Caco-2 (cell line): ENCODE results near the gene SART3. TPM values are rescaled to one million over a fixed set of nuclear protein-coding genes. Genes with fewer than 3 reads are reported as not detected.

Source experiments
- BruUV-seq: library from RNA; stranded (reverse); fragments of 400-500 nt; replicated peaks from 2 replicates; lab custom pipeline; 2021; lab: Mats Ljungman, UMichigan
- CTCF ChIA-PET: fragments of 300-600 bp; sonication (Branson Sonifier 250); formaldehyde crosslinking; loops from one replicate; lab custom pipeline; 2022; ENCODE audit warnings: antibody characterized with exemption; lab: Charles Lee
- POLR2A ChIA-PET: fragments of 300-600 bp; sonication (Branson Sonifier 250); formaldehyde crosslinking; loops from one replicate; lab custom pipeline; 2022; ENCODE audit warnings: antibody characterized with exemption; lab: Charles Lee
- DNase-seq, 2 experiments: peaks; one replicate each; pipeline versions ENCODE4 v3.0.0 to v3.0.0-alpha.2; 2020 to 2022
- H3K27me3 ChIP-seq: replicated peaks from 2 replicates; pipeline ENCODE4 v1.6.0; 2011; ENCODE audit warnings: low read length; ENCODE audit not compliant: control insufficient read depth, insufficient read depth
- H3K36me3 ChIP-seq: 2 replicates; pipeline ENCODE4 v1.5.1; 2011; ENCODE audit warnings: low read length; ENCODE audit not compliant: control insufficient read depth, insufficient read depth
- H3K4me1 ChIP-seq: fragments of 250-450 bp; sonication (Bioruptor Pico); 2 replicates; pipeline ENCODE4 v1.5.1; 2020; ENCODE audit warnings: mild to moderate bottlenecking
- H3K4me3 ChIP-seq: 2 replicates; pipeline ENCODE4 v1.5.1; 2011; ENCODE audit warnings: low read depth, mild to moderate bottlenecking, control low read depth, low read length
- H3K9me3 ChIP-seq: fragments of 250-450 bp; sonication (Bioruptor Pico); 2 replicates; pipeline ENCODE4 v1.5.1; 2020; ENCODE audit warnings: mild to moderate bottlenecking, moderate library complexity
- H3K27ac Mint-ChIP-seq: one replicate; pipeline ENCODE4 v1.8.0; 2022; ENCODE audit warnings: mixed read lengths; ENCODE audit not compliant: unreplicated experiment
- H3K27me3 Mint-ChIP-seq: one replicate; pipeline ENCODE4 v1.8.0; 2022; ENCODE audit warnings: mixed read lengths; ENCODE audit not compliant: insufficient read depth, unreplicated experiment
- H3K36me3 Mint-ChIP-seq: one replicate; pipeline ENCODE4 v1.8.0; 2022; ENCODE audit warnings: mild to moderate bottlenecking, mixed read lengths; ENCODE audit not compliant: insufficient read depth, unreplicated experiment
- H3K4me1 Mint-ChIP-seq: one replicate; pipeline ENCODE4 v1.8.0; 2022; ENCODE audit warnings: low read depth, mixed read lengths; ENCODE audit not compliant: unreplicated experiment
- H3K4me3 Mint-ChIP-seq: one replicate; pipeline ENCODE4 v1.8.0; 2022; ENCODE audit warnings: mild to moderate bottlenecking, moderate library complexity, mixed read lengths; ENCODE audit not compliant: unreplicated experiment
- H3K9me3 Mint-ChIP-seq: one replicate; pipeline ENCODE4 v1.8.0; 2022; ENCODE audit warnings: mixed read lengths; ENCODE audit not compliant: unreplicated experiment
- CTCF ChIP-seq, 2 experiments: fragments of 200-600 bp in 1 of 2; IDR thresholded peaks; 1 replicate in 1 of 2; 2 replicates in 1 of 2; pipeline versions ENCODE4 v1.5.1 to v1.8.0; 2011 to 2022; ENCODE audit warnings: antibody characterized with exemption in 1 of 2, control low read depth in 1 of 2, inconsistent platforms in 1 of 2, low read depth in 1 of 2, low read length in 1 of 2, mild to moderate bottlenecking in 1 of 2, moderate library complexity in 1 of 2; ENCODE audit not compliant: insufficient read depth in 1 of 2, severe bottlenecking in 1 of 2, unreplicated experiment in 1 of 2
- intact Hi-C: fragments of 100-400 bp; cut with micrococcal nuclease; formaldehyde crosslinking; loops from one replicate; pipeline ENCODE4 v1.10.0; 2022; ENCODE audit not compliant: unreplicated experiment
- total RNA-seq: library from RNA; stranded (reverse); gene quantifications from 2 replicates; pipeline ENCODE4 v1.2.3, GENCODE V29; 2022

The SART3 gene
- total RNA-seq, 1 experiment from 2014 or later: 77.3 TPM

GRCh38 chr12:108565976-108566375 lies 5.0 kb upstream of the SART3 start:
- H3K4me1 Mint-ChIP-seq: no peaks in the 10 kb centered on the region
- intact Hi-C loops: no loop called here
- no peak overlapping the region for H3K4me3 Mint-ChIP-seq
- no peak for DNase-seq
- no peaks in the 10 kb centered on the region for H3K9me3 Mint-ChIP-seq
- H3K4me3 ChIP-seq: no peak overlapping the region
- TF ChIP-seq CTCF (IDR thresholded peaks at IDR 0.05; ENCODE audit: insufficient read depth in 1 of 2, low read depth in 1 of 2, low read length in 1 of 2, severe bottlenecking in 1 of 2, unreplicated experiment in 1 of 2): no peak
- H3K27me3 ChIP-seq: no peaks in the 10 kb centered on the region
- POLR2A ChIA-PET: no interaction called here
- no peaks in the 10 kb centered on the region for H3K9me3 ChIP-seq
- 0 out of 2 replicates have a peak, but pooled peaks cover 3% of the 10 kb centered on the region for H3K4me1 ChIP-seq
- no peaks in the 10 kb centered on the region for H3K27me3 Mint-ChIP-seq
- no TSS peak for BruUV-seq
- H3K36me3 Mint-ChIP-seq: peaks cover 19% of the 10 kb centered on the region
- H3K36me3 ChIP-seq: peaks cover 5% of the 10 kb centered on the region
- CTCF ChIA-PET: interaction anchor here (0.5 kb wide), 1 partner anchor 1002 kb away, joined by 3 read pairs; no protein-coding TSS in a partner anchor
- no peak overlapping the region for H3K27ac Mint-ChIP-seq

- Mint-ChIP-seq H3K36me3 (peaks cover 22% of the 10 kb centered on the region), H3K27me3 (no peaks in the 10 kb centered on the region)
These were observed 4.2 kb upstream of the SART3 start for GRCh38 chr12:108565146-108565545.

GRCh38 chr12:108564724-108565123 lies 3.8 kb upstream of the SART3 start:
- Mint-ChIP-seq H3K4me1 (no peaks in the 10 kb centered on the region), H3K27ac (no peak overlapping the region), H3K36me3 (peaks cover 27% of the 10 kb centered on the region), H3K9me3 (no peaks in the 10 kb centered on the region), H3K27me3 (no peaks in the 10 kb centered on the region), H3K4me3 (no peak overlapping the region)
- ChIA-PET CTCF (interaction anchor here (0.6 to 1.1 kb wide), 2 partner anchors 53 to 73 kb away, joined by 3 read pairs; no protein-coding TSS in a partner anchor), POLR2A (no interaction called here)
- no peak for TF ChIP-seq CTCF (IDR thresholded peaks at IDR 0.05; ENCODE audit: insufficient read depth in 1 of 2, low read depth in 1 of 2, low read length in 1 of 2, severe bottlenecking in 1 of 2, unreplicated experiment in 1 of 2)
- no TSS peak for BruUV-seq
- peaks cover 5% of the 10 kb centered on the region for H3K36me3 ChIP-seq
- H3K27me3 ChIP-seq: no peaks in the 10 kb centered on the region
- 0 out of 2 replicates have a peak, but pooled peaks cover 3% of the 10 kb centered on the region for H3K4me1 ChIP-seq
- intact Hi-C loops: no loop called here
- no peak for DNase-seq
- H3K9me3 ChIP-seq: no peaks in the 10 kb centered on the region
- H3K4me3 ChIP-seq: no peak overlapping the region

More at GRCh38 chr12:108565146-108565545, 4.2 kb upstream of the SART3 start:
- no TSS peak for BruUV-seq
- intact Hi-C loops: no loop called here
- Histone ChIP-seq H3K9me3 (no peaks in the 10 kb centered on the region), H3K4me3 (no peak overlapping the region), H3K36me3 (peaks cover 5% of the 10 kb centered on the region), H3K4me1 (0 out of 2 replicates have a peak, but pooled peaks cover 3% of the 10 kb centered on the region), H3K27me3 (no peaks in the 10 kb centered on the region)
- no peaks in the 10 kb centered on the region for H3K4me1 Mint-ChIP-seq
- no peak for DNase-seq
- CTCF ChIA-PET: interaction anchor here (1.1 kb wide), 1 partner anchor 53 kb away, joined by 3 read pairs; no protein-coding TSS in a partner anchor
- no peak overlapping the region for H3K4me3 Mint-ChIP-seq
- H3K27ac Mint-ChIP-seq: no peak overlapping the region
- POLR2A ChIA-PET: no interaction called here
- no peak for TF ChIP-seq CTCF (IDR thresholded peaks at IDR 0.05; ENCODE audit: insufficient read depth in 1 of 2, low read depth in 1 of 2, low read length in 1 of 2, severe bottlenecking in 1 of 2, unreplicated experiment in 1 of 2)
- no peaks in the 10 kb centered on the region for H3K9me3 Mint-ChIP-seq
